ENCODE measurements around the gene LARGE1. TPM values are rescaled to one million over a fixed set of nuclear protein-coding genes. Genes with fewer than 3 reads are reported as not detected.

The LARGE1 gene
- total and polyA plus RNA-seq, 2 of the 4 experiments (the other 2 are of a cell fraction) = 6.2 to 12.4 TPM

DNA sequence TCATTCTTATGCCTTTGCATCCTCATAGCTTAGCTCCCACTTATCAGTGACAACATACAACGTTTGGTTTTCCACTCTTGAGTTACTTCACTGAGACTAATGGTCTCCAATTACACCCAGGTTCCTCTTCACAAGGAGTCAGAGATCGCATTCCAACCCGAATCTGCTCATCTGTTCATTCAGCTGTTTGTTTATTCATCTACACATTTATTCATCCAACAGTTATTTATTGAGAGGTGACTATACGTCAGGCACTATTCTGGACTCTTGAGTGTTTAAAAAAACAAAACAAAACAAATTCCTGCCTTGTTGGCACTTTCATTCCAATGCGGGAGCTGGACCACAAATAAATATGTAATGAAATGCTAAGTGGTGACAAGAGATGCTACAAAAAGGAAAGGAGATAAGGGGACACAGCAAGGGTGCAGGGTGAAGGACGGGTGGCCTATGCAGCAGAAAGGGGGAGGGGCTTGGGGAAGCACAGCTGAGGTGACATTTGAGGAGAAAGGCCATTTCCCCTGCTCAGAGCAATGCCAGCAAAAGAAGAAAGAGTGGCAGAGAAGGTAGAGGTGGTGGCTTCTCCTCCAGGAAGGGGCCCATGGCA, 468.3 kb downstream of the LARGE1 start:
- Histone ChIP-seq H2BK20ac (ENCODE audit: low read depth, low read length) (no peak overlapping the region), H4K8ac (ENCODE audit: low read depth in 2 of 2, low read length in 2 of 2) (no peak overlapping the region), H2BK5ac (ENCODE audit: low read depth, low read length, poor library complexity, severe bottlenecking) (no peak overlapping the region), H2BK15ac (ENCODE audit: low read depth, low read length) (no peak overlapping the region), H3K23ac (ENCODE audit: low read depth, low read length) (no peak overlapping the region), H3K4me3 (ENCODE audit: insufficient read depth, low read depth, low read length) (no peak overlapping the region), H2AK5ac (ENCODE audit: low read depth, low read length) (no peak overlapping the region), H3K9ac (ENCODE audit: low read depth, low read length) (no peak overlapping the region), H3K36me3 (ENCODE audit: control insufficient read depth, insufficient read depth, low read length) (no peaks in the 10 kb centered on the region), H3K14ac (replicated peaks; ENCODE audit: low read depth, low read length) (no peak overlapping the region), H3K4me1 (ENCODE audit: control insufficient read depth, insufficient read depth, low read length) (no peaks in the 10 kb centered on the region), H3K56ac (ENCODE audit: extremely low read depth, insufficient read depth, low read length) (no peak overlapping the region), H3K18ac (ENCODE audit: low read depth, low read length) (no peak overlapping the region), H3K9me1 (ENCODE audit: insufficient read depth, low read length) (no peaks in the 10 kb centered on the region), H2BK120ac (ENCODE audit: low read depth, low read length) (no peak overlapping the region), H2AK9ac (replicated peaks; ENCODE audit: low read depth, low read length, poor library complexity) (no peak overlapping the region), H4K20me1 (ENCODE audit: insufficient read depth, low read length) (no peaks in the 10 kb centered on the region), H4K91ac (ENCODE audit: insufficient read depth, low read depth, low read length) (no peak overlapping the region), H2AFZ (replicated peaks; ENCODE audit: low read length, poor library complexity) (no peak overlapping the region), H4K5ac (ENCODE audit: low read depth, low read length) (no peak overlapping the region), H3K27me3 (ENCODE audit: control insufficient read depth, insufficient read depth, low read length) (no peaks in the 10 kb centered on the region), H3K4ac (ENCODE audit: low read depth, low read length) (no peak overlapping the region), H3K4me2 (ENCODE audit: low read depth, low read length) (no peak overlapping the region), H3K27ac (ENCODE audit: insufficient read depth, low read length) (no peak overlapping the region), H3K9me3 (ENCODE audit: control insufficient read depth, insufficient read depth, low read length) (no peaks in the 10 kb centered on the region), H3K79me1 (ENCODE audit: low read depth in 1 of 2, low read length in 2 of 2) (no peaks in the 10 kb centered on the region)
- ChIA-PET CTCF (interaction anchor here (0.6 kb wide), 1 partner anchor 80 kb away, joined by 4 read pairs; no protein-coding TSS in a partner anchor), POLR2A (ENCODE audit: unreplicated experiment) (interaction anchor here (0.6 kb wide), 1 partner anchor 471 kb away, joined by 3 read pairs; no protein-coding TSS in a partner anchor)
- intact Hi-C loops (cut with micrococcal nuclease) (no loop called here), in situ Hi-C loops (cut with MboI; ENCODE audit: low sequenced_read_pairs) (no loop called here), dilution Hi-C loops (cut with HindIII; ENCODE audit: low sequenced_read_pairs, unreplicated experiment) (no loop called here)
- 22% methylated on average over 1 of the region's 6 CpGs; no CpG with 5 or more reads in 1 of the 2 experiments for WGBS, 2 experiments (ENCODE audit: extremely low coverage in 2 of 2, insufficient read length in 1 of 2)
- no TSS peak for BruUV-seq (replicated peaks)
- TF ChIP-seq USF2 (IDR thresholded peaks at IDR 0.05; ENCODE audit: low read depth, low read length) (no peak), MAFK (IDR thresholded peaks at IDR 0.05; ENCODE audit: low read depth, low read length) (no peak), MAZ (IDR thresholded peaks at IDR 0.05; ENCODE audit: borderline replicate concordance, low read depth, low read length) (no peak), CEBPB (IDR thresholded peaks at IDR 0.05; ENCODE audit: low read depth, low read length) (no peak), FOS (IDR thresholded peaks at IDR 0.05; ENCODE audit: low read depth, low read length) (no peak), SMC3 (IDR thresholded peaks at IDR 0.05; ENCODE audit: low read depth, low read length) (no peak), RAD21 (IDR thresholded peaks at IDR 0.05; ENCODE audit: low read length) (no peak), POLR2A (IDR thresholded peaks at IDR 0.05; ENCODE audit: low read depth, low read length) (no peak), ELK1 (IDR thresholded peaks at IDR 0.05; ENCODE audit: borderline replicate concordance, low read depth, low read length) (no peak), CHD1 (IDR thresholded peaks at IDR 0.05; ENCODE audit: low read depth, low read length) (no peak), RFX5 (IDR thresholded peaks at IDR 0.05; ENCODE audit: low read depth, low read length) (no peak), RCOR1 (IDR thresholded peaks at IDR 0.05; ENCODE audit: insufficient replicate concordance, low read length) (no peak), MXI1 (IDR thresholded peaks at IDR 0.05; ENCODE audit: borderline replicate concordance, low read depth, low read length) (no peak), BHLHE40 (IDR thresholded peaks at IDR 0.05; ENCODE audit: low read depth, low read length) (no peak), NFE2L2 (IDR thresholded peaks at IDR 0.05; ENCODE audit: low read depth, low read length) (no peak)
- TF ChIP-seq, protein P1, sequence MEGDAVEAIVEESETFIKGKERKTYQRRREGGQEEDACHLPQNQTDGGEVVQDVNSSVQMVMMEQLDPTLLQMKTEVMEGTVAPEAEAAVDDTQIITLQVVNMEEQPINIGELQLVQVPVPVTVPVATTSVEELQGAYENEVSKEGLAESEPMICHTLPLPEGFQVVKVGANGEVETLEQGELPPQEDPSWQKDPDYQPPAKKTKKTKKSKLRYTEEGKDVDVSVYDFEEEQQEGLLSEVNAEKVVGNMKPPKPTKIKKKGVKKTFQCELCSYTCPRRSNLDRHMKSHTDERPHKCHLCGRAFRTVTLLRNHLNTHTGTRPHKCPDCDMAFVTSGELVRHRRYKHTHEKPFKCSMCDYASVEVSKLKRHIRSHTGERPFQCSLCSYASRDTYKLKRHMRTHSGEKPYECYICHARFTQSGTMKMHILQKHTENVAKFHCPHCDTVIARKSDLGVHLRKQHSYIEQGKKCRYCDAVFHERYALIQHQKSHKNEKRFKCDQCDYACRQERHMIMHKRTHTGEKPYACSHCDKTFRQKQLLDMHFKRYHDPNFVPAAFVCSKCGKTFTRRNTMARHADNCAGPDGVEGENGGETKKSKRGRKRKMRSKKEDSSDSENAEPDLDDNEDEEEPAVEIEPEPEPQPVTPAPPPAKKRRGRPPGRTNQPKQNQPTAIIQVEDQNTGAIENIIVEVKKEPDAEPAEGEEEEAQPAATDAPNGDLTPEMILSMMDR (conservative IDR thresholded peaks at IDR 0.05; ENCODE audit: low read depth, low read length) = no peak
- DNase-seq = peak; percentile 40
- ATAC-seq (ENCODE audit: low read depth) = peak; percentile 54; the same call in 1 of the 2 replicates

Data from IMR-90 (cell line).